ENCODE results near the gene TMEM260.

DNA sequence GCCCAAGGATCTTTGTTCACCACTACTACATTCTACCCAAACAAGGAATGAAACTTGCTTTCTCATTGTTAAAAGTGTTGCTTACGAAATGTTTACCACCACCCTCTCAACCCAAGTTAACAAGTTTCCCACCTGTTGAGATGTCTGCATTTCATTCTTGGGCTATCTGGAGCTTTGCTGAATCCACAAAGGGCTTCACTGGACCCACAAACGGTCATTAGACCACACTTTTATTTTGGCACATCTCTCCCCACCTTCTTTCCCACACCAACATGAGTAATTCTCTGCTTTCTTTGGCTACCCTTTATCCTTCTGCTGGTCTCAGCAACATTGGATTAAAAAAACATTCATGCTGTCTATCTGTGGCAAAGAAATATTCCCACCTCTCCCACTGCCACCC is 78.0 kb downstream of the TMEM260 start:
- TF ChIP-seq, protein P1, sequence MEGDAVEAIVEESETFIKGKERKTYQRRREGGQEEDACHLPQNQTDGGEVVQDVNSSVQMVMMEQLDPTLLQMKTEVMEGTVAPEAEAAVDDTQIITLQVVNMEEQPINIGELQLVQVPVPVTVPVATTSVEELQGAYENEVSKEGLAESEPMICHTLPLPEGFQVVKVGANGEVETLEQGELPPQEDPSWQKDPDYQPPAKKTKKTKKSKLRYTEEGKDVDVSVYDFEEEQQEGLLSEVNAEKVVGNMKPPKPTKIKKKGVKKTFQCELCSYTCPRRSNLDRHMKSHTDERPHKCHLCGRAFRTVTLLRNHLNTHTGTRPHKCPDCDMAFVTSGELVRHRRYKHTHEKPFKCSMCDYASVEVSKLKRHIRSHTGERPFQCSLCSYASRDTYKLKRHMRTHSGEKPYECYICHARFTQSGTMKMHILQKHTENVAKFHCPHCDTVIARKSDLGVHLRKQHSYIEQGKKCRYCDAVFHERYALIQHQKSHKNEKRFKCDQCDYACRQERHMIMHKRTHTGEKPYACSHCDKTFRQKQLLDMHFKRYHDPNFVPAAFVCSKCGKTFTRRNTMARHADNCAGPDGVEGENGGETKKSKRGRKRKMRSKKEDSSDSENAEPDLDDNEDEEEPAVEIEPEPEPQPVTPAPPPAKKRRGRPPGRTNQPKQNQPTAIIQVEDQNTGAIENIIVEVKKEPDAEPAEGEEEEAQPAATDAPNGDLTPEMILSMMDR (conservative IDR thresholded peaks at IDR 0.05; ENCODE audit: low read length), result no peak
- TF ChIP-seq EZH2phosphoT487 (IDR thresholded peaks at IDR 0.05; ENCODE audit: borderline replicate concordance), result no peak
